LNCAP (cell line): ENCODE results near the gene DACT2.

Experiments
- TF ChIP-seq, protein P1 (sequence below): fragments of 450-650 bp; IDR thresholded peaks from 2 replicates; pipeline ENCODE4 v1.5.1; 2017; ENCODE audit warnings: mild to moderate bottlenecking

The DACT2 gene

DNA sequence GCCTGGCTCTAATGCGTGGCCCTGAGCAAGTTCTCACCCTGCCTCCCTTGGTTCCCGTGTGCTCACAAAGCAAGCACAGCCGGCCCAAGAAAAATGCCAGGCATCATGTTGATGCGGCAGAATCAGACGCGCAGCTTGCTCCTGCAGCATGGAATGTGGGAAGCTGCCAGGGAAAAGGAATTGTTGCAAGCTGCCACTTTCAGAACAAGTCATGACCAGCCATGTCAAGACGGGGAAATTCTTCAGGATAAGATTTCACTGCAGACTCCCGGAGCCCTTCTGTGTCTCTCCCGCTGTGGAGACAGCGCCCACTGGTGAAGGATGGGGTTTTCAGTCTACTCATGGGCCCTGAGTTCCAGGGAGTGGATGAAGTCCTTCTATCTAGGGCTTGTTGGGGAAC is 4.6 kb downstream of the DACT2 start:
- TF ChIP-seq, protein P1, sequence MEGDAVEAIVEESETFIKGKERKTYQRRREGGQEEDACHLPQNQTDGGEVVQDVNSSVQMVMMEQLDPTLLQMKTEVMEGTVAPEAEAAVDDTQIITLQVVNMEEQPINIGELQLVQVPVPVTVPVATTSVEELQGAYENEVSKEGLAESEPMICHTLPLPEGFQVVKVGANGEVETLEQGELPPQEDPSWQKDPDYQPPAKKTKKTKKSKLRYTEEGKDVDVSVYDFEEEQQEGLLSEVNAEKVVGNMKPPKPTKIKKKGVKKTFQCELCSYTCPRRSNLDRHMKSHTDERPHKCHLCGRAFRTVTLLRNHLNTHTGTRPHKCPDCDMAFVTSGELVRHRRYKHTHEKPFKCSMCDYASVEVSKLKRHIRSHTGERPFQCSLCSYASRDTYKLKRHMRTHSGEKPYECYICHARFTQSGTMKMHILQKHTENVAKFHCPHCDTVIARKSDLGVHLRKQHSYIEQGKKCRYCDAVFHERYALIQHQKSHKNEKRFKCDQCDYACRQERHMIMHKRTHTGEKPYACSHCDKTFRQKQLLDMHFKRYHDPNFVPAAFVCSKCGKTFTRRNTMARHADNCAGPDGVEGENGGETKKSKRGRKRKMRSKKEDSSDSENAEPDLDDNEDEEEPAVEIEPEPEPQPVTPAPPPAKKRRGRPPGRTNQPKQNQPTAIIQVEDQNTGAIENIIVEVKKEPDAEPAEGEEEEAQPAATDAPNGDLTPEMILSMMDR = no peak

GRCh38 chr6:168314021-168314420 is 5.6 kb downstream of the DACT2 start:
- TF ChIP-seq, protein P1 = no peak

DNA sequence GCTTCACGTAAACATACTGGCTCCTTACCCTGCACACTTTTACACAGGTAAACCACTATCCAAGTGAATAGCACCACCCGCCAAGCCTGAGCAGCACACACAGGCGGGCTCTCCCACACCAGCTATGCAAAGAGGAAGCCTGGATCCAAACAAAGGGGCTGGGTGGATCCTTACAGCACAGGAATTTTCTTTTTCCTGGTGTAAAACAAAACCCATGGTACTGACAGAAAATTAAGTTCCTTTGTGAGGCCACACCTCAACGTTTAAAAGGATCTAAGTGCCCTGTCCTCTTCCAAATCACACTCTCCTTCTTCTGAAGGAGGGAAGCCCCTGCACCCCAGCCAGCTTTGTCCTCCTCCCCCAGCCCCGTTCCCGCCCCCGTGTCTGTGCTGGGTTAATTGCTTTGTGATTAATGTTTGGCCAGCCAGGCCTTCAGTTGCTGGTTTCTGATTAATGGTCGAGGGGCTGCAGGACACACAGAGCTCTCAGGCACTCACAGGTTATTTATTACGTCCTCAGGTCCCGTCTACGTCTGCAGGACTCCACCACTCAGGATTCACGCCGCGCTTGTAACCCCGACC is 6.1 kb downstream of the DACT2 start:
- TF ChIP-seq, protein P1 = no peak

- TF ChIP-seq, protein P1 = no peak
Observed at GRCh38 chr6:168311410-168312124, 8.0 kb downstream of the DACT2 start.

DNA sequence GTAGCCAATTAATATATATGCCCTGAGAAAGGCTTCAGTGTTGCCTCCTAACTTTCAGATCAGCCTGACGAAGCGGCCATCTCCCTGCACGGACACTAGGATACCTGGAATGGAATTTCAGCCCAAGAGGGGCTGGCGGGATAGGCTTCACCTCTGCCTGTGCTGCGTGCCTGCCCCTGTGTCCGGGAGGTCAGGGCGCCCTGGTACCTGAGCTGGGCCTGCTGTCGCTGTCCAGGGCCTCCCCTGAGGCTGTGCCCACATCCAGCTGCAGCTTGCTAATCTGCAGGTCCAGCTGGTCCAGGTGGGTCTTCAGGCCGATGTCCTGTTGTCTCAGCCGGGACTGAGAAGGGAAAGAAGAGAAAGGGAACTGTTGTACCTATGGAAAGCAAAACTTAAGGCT is 8.6 kb downstream of the DACT2 start:
- TF ChIP-seq, protein P1 = no peak

- TF ChIP-seq, protein P1 = no peak
Observed at GRCh38 chr6:168310403-168310802, 9.2 kb downstream of the DACT2 start.

DNA sequence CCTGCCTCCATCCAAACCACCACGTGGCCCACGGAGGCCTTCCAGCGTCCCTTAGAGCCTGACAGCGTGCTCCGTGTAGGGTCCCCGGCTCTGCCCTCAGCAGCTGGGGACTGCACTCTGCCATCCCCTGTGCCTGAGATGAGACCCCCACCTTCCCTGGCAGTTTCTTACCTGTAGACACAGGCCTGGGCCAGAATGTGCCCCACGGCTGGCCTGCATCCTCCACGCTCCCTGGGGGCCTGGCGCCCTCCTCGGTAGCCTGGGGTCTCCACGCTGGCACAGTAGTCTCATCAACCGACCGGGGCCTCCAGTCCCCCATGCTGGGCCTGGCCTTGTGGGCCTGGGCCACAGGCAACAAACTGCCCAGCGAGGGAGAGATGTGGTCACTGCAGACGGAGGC is 9.6 kb downstream of the DACT2 start:
- TF ChIP-seq, protein P1 = no peak
